ENCODE results near the gene HS3ST6.
"Not testable (repeated sequence)": the region's sequence is repeated elsewhere in the genome, so short reads cannot be mapped to it uniquely, and the experiment has no call there.

The HS3ST6 gene

DNA sequence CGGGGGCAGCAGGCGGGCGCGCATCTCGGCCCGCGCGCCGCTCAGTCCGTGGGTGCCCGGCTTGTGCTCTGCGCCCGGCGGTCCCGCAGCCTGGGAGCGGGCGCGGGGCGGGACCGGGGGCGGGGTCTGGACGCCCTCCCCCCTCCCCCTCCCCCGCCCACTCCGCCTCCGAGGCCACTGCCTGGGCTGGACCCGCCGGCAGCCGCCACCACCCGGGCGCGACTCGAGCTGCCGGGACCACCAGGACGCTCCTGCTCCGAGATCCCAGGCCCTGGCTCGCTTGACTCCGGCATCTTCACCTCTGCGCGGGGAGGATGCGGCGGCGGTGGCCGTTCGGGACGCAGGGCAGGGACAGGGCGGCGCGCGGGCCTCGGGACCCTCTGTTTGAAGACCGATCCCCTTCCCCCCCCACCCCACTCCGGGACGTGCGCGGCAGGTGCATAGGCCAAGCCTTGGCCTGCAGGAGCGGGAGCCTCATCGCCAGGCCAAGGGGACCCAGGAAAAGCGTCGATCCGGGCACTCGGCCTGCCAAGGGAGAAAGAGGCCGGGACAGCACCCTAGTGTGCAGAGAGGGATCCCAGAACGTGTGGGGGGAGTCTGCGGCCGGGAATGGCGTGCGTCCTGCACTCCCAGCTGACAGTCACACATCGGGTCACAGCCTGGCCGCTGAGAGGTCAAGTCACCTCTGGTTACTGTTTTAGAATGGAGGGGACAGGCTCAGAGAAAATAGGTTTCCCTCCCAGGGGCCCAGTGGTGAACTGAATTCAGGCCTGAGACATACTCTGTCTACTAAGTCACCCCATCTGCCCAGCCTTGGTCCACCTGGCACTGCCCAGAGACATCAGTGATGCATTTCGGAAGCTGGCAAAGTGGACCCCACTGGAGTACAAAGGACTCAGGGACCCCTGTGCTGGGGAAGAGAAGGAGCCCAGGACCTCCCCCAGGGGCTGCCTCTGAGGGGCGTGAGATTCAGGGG is at the start of gene HS3ST6:
Gene HS3ST6, minus strand, starts transcription at position 65 of the 976 bp plus-strand sequence. CDS start 92 bp downstream, outside the sequence.
- no peak for DNase-seq

DNA sequence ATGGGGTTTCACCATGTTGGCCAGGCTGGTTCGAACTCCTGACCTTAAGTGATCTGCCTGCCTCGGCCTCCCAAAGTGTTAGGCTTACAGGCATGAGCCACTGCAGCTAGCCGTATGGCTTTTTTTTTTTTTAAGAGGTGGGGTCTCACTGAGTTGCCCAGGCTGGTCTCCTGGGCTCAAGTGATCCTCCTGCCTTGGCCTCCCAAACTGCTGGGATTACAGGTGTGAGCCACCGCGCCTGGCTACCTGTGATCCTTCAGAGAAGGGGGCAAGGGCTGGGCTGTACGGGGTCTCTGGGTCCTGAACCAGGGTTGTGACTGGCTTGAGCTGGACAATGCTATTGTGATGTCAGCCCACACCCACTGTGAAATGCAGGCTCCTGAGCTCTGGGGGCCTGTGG is 48.2 kb upstream of the HS3ST6 start, which contains the start of gene RNF151:
Gene RNF151, plus strand, starts transcription at position 397 of the 400 bp plus-strand sequence. CDS start 26 bp downstream, outside the sequence.
- DNase-seq: no peak

DNA sequence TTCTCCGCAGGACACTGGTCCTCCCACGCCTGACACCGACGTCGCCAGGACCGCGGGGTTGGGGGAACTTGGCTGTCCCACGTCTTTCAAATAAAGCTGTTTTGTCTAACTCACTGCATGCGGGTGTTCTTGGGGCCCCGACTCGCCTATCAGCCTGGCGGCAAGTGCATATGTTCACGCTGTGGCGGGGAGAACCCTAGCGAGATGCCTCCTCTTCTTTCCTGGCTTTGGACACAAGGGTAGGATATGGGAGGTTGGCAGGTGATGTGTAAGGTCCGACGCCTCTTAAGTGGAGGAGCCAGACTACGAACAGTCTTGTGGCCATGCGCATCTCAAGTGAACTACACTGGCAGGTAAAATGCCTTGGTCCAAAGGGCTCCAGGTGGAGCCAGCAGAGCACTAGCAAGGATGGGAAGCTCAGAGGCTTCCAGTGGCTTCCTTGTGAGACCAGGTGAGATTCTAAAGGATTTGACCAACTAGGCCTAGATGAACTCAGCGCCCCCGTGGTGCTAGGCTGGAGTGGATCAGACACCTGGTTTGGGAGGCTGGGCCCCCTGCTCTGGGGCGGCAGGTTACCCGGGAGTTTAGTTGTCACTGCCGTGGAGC is 47.3 kb upstream of the HS3ST6 start:
- DNase-seq: peak; percentile 13

DNA sequence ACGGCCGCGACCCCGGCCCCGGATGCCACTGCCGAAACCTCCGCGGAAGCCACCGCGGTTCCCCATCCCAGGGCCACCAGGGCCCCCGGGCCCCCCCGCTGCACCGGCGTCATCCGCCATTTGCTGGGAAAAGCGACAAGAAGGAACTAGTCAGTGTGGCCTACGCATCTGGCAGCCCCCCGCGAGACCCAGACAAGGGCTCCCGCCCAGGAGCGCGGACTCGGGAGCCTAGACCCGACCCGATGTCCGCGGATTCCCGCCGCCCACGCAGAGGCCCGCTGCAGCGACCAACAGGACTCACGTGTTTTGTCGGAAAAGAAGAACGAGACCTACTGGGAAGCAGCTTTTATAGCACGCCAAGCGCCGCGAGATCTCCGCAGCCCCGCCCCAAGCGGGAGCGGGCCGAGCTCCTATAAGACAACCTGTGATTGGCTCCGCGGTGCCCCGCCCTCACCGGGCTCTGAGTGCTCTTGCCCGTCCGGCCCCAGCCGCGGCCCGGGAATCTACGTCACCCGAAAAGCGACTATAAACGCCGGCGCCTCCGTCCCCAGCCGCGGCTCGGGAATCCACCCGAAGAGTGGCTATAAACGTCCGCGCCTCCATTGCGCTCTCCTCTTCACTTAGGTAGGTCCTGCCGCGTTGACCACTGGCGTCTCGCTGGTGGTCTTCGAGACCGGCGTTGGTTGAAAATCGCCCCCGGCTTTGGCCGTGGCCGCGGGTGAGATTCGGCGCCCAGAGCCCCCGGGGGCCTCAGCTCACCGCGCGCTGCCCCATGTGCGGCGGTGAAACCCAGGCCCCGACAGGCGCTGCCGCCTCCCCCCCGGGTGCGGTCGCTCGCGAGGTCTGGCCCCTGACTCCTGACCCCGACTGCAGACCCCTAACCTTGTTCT is 46.5 kb upstream of the HS3ST6 start, which contains the start of gene RPS2:
Gene RPS2, minus strand, starts transcription at position 321 of the 890 bp plus-strand sequence. Its CDS starts 201 bp downstream, at position 120.
- peak; percentile 100 for DNase-seq

DNA sequence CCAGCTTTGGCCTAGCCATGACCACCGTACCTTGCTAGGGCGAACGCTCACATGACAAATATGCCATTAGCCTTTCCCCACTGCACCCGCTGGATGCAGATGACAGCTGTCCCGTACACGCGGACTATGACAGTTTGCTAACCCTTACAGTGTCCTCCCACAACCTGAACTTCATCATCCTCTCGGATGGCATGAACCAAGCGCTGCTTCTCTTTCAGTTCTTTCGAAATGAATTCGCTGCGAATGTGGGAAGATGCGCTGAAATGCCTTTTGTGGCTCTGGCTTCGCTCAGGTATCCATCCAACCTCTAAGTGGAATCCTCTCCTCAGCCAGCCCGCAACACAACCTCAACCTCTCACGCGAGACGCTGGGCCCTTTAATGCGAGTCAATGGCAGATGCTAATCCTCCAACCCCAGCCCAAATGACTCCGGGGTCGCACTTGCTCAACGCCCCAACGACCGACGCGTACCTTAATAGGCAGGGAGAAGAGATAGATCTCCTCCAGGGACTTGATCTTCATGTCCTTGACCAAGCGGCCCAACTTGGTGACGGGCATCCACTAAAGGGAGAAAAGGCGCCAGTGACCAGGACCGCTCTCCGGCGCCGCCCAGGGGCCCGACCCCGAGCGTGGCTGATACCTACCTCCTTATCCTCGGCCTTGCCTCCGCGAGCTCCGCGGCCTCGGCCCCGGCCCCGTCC is 45.7 kb upstream of the HS3ST6 start:
- DNase-seq: peak; percentile 56

DNA sequence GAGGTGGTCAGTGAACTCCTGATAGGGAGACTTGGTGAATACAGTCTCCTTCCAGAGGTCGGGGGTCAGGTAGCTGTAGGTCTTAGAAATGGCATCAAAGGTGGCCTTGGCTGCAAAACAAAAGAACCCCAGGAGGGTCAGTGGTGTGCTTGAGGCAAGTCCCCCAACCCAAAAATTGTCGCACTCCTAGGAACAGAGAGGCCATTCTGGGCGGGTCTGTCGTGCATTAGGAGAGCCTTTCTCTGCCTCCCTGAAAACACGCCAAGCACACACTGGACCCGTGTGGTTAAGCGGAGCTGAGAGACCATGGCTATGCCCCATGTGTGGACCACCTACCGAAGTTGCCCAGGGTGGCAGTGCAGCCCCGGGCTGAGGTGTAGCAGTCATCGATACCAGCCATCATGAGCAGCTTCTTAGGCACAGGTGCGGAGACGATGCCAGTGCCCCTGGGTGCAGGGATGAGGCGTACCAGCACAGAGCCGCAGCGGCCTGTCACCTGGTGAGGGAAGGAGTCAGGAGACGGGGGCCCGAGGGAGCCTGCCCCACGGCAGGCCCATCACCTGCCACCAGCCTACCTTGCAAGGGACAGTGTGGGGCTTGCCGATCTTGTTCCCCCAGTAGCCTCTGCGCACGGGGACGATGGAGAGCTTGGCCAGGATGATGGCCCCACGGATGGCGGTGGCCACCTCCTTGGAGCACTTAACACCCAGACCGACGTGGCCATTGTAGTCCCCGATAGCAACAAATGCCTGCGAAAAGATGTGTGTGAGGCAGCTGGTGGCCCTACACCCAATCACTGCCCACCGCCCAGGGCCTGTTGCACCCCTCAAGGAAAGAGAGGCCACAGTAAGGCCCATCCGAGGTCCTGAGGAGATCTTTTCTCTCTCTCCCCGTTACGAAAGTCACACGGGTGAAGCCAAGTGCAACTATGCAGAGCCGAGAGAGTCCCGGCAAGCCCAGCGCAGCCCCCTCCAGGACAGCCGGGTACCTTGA is 44.2 kb upstream of the HS3ST6 start:
- not testable (repeated sequence) for DNase-seq

DNA sequence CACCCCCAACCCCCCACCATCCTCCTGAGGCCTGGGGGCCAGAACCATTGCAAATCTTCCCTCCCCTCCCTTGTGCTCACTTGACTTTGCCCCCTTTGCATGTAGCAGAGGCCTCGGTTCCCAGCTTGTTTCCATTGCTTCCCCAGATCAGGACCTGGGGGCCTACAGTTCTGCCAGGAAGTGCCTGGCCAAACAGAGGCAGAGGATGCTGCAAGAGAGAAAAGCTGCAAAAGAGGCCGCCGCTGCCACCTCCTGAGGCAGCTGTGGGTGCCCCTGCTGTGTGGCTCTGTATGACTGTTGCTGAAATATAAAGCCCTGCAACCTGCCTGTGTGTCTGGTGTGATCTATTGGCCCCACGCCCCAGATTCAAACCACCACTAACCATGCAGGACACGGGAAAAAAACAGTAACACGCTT is 43.4 kb upstream of the HS3ST6 start:
- DNase-seq: no peak

DNA sequence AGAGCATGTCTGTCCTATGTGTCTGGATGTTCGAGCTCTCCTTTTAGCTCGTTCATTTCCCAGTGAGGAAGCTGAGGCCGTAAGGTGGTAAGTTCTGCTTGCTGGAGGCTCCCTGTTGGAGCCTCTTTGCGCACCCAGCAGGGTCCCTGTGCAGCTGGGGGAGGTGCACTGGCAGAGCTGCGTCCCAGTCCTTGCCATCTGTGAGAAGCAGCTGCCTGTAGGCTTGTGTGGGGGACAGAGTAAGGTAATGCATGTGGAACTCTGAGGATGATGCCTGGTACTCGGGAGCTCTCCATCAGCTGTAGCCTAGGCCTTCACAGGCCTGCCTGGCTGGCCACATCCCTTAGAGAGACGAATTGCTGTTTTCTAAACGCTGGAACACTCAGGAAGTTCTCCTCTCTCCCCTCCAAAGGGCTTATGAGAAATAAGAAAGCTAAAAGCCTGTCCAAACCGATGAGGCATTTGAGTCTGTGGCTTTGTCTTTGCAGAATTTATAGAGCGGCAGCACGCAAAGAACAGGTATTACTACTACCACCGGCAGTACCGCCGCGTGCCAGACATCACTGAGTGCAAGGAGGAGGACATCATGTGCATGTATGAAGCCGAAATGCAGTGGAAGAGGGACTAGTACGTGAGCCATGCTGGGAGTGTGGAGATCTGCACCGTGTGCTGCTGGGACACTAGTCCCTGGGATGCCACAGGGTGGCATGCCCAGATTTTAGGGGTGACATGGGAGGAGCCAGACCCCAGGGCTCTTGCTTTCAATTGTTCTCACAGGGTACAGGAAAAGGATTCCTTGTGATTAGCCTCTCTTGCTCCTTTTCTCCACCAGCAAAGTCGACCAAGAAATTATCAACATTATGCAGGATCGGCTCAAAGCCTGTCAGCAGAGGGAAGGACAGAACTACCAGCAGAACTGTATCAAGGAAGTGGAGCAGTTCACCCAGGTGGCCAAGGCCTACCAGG is 42.7 kb upstream of the HS3ST6 start:
- DNase-seq: no peak

DNA sequence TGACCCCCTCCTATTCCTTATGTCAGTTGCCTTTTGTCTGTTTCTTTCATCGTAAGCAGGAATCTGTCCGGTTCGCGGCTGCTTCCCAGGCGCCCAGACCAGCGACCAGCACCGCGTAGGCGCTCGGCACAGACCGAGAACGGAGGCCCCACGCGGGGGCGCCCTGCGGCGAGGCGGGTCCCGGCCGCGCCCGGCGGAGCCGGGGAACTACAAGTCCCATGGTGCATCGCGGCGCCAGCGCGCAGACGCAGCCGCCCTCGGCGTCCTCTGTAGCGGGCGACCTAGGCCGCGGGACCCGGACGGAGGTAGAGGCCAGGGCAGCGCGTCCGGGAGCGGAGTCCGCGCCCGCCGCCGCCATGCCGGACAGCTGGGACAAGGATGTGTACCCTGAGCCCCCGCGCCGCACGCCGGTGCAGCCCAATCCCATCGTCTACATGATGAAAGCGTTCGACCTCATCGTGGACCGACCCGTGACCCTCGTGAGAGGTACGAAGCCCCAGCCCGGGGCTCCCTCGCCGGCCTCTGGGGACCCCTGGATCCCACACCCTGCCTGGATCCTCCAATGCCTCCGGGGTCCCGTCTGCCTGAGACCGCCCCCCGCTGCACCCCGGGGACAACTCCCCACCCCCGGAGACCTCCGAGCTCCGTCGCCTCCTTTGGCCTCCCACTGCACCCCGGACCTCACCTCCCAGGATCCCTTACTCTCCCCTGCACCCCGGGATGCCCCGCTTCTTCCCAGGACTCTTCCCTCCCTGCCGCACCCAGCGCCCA is 41.2 kb upstream of the HS3ST6 start, which contains the start of gene NDUFB10:
Gene NDUFB10, plus strand, starts transcription at position 270 of the 771 bp plus-strand sequence. Its CDS starts 87 bp downstream, at position 357.
- DNase-seq: peak; percentile 94

DNA sequence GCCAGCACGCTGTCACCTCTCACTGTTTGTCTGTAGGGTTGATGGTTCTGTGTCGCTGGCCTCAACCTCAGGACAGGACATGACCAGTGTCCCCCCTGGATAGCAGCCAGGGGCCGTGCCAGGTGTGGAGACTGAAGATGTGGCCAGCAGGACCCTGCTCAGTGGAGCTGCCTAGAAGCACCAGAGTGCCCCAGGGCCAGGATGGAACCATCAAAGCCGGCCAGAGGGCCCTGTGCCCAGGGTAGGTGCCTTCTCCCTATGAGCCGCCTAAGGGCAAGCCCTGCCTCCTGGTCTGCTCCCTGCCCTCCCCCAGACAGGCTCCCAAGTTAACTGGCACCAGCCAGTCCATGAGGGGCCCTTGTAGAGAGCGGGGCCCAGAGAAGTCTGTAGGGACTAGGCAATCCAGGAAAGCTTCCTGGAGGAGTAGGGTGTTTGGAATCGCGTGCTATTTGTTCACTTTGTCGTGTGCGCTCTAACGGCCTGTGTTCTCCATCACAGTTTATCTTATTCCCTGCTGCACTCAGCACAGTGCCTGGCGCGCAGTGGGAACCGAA is 40.6 kb upstream of the HS3ST6 start:
- DNase-seq: no peak

DNA sequence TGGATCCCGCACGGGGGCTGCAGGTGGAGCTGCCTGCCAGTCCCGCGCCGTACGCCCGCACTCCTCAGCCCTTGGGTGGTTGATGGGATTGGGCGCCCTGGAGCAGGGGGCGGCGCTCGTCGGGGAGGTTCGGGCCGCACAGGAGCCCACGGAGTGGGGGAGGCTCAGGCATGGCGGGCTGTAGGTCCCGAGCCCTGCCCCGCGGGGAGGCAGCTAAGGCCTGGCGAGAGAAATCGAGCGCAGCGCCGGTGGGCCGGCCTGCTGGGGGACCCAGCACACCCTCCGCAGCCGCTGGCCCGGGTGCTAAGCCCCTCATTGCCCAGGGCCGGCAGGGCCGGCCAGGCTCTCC is 39.9 kb upstream of the HS3ST6 start:
- not testable (repeated sequence) for DNase-seq

DNA sequence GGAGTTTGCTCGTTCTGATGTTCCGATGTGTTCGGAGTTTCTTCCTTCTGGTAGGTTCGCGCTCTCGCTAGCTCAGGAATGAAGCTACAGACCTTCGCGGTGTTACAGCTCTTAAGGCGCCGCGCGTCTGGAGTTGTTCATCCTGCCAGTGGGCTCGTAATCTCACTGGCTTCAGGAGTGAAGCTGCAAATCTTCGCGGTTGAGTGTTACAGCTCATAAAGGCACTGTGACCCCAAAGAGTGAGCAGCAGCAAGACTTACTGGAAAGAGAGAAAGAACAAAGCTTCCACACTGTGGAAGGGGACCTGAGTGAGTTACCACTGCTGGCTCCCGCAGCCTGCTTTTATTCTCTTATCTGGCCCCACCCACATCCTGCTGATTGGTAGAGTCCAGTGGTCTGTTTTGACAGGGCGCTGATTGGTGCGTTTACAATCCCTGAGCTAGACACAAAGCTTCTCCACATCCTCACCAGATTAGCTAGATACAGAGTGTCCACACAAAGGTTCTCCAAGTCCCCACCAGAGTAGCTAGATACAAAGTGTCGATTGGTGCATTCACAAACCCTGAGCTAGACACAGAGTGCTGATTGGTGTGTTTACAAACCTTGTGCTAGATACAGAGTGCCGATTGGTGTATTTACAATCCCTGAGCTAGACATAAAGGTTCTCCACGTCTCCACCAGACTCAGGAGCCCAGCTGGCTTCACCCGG is 39.4 kb upstream of the HS3ST6 start:
- not testable (repeated sequence) for DNase-seq

DNA sequence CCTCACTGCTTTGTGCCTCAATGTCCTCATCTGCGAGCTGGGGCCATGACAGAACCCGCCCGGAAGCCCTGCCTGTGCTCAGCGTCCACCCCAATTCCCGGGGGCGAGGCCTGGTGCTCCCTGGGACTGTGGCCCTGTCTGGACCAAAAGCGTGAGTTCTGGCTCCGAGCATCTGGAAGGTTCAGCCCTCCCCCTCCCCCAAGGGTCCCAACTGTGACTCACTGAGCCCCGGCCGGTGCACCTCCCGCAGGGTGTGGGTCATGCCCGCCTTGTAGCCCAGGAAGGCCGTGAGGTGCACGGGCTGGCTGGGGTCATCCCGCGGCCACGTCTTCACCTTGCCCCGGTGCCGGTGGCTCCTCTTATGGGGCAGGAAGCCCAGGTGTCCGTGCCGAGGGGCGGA is 35.5 kb upstream of the HS3ST6 start:
- DNase-seq: no peak

DNA sequence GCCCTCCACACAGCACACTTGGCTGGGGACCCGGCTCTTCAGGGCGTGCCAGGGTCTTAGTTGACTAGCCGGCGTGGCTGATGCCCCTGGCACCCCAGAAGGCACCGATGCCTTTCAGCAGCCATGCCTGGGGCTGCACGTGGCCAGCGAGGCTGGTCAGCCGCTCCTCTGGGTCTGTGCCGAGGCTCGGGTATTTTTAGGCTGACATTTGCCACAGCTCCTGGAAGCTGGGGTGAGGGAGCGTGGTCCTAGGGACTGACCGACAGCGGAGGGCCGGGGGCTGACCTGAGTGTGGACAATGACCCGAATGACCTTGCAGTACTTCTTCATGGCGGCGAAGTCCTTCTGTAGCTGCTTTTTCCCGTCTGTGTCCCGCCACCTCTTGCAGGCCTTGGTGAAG is 32.3 kb upstream of the HS3ST6 start:
- no peak for DNase-seq

DNA sequence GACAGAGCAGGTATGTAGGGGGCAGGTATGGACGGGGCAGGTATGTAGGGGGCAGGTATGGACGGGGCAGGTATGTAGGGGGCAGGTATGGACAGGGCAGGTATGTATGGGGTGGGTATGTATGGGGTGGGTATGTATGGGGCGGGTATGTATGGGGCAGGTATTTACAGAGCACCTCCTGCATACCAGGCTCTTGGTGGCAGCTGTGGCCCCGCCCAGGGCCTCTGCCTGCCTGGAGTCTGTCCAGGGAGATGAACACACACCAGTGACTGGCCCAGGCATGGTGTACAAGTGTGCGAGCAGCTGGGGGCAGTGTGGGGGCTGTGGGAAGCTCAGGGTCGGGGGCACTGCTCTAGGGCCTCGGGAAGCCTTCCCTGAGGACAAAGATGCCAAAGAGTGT is 31.8 kb upstream of the HS3ST6 start:
- no peak for DNase-seq

DNA sequence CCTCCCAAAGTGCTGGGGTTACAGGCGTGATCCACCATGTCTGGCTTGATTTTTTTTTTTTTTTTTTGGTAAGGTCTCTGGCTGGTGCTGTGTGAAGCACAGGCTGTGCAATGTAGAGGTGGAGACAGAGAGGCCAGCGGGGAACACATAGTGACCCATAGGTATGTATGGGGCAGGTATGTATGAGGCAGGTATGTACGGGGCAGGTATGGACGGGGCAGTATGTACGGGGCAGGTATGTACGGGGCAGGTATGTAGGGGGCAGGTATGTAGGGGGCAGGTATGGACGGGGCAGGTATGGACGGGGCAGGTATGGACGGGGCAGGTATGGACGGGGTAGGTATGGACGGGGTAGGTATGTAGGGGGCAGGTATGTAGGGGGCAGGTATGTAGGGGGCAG is 31.3 kb upstream of the HS3ST6 start:
- DNase-seq: no peak

DNA sequence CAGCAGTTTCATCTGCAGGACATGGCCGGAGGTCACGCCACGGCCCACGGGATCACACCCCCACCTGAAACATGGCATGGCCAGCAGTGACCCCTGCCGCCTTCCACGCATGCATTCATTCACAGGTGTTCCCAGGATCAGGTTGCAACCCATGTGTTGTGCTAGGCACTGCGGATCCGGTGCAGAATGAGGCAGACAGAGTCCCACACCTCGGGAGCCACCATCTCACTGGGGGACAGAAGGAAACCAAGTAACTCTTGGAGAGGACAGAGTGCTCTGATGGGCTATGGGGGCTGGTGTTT is 29.1 kb upstream of the HS3ST6 start:
- no peak for DNase-seq

Measured in inflammatory macrophage treated with lipopolysaccharide for 4 hours (primary cell).